NOMO-1 treated with dmso at 0.1 percent for 144 hours (cell line): ENCODE data around the gene HNRNPUL2.

ENCODE experiments used
- DNase-seq: peaks from one replicate; lab custom pipeline; 2025; ENCODE audit not compliant: unreplicated experiment; lab: John Stamatoyannopoulos, UW

The HNRNPUL2 gene

GRCh38 chr11:62727872-62728170 lies 564 bp upstream of the HNRNPUL2 start:
- DNase-seq: peak; percentile 98

DNA sequence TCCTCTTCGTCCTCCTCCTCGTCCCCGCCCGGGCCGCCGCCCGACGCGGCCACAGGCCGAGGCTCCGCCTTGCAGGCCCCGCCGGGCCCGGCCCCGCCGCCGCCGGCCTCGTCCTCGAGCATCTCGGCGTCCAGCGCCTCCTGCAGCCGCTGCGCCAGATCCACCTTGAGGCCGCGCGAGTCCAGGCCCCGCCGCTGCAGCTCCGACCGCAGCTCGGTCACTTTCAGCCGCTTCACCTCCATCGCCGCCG lies 417 bp downstream of the HNRNPUL2 start:
- no peak for DNase-seq

GRCh38 chr11:62726156-62726914 lies 922 bp downstream of the HNRNPUL2 start:
- no peak for DNase-seq

DNA sequence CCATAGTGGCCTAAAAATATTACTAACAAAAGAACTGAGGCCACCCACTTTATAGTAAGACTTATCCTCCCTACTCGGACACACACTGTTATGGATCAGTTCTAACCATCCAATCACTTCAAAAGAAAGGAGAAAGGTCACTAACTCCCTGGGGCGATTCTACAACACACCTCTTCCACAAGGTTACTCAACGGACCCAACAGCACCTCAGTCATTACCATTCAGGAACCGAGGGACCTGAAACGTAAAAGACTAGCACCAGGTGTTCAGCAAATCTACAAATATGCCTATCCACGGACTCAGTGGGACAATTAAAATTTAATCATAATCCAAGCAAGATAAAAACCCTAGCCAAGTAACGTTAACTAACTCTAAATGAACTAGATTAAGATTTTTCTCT lies 1.6 kb downstream of the HNRNPUL2 start:
- no peak for DNase-seq

GRCh38 chr11:62724171-62724570 lies 3.1 kb downstream of the HNRNPUL2 start:
- no peak for DNase-seq

- no peak for DNase-seq
Measured at GRCh38 chr11:62721994-62722393, 5.3 kb downstream of the HNRNPUL2 start.

- DNase-seq: no peak
Measured at GRCh38 chr11:62719302-62719978, 7.8 kb downstream of the HNRNPUL2 start.

GRCh38 chr11:62716816-62717215 lies 10.4 kb downstream of the HNRNPUL2 start:
- DNase-seq: no peak

GRCh38 chr11:62716206-62716605 lies 11.1 kb downstream of the HNRNPUL2 start:
- no peak for DNase-seq

DNA sequence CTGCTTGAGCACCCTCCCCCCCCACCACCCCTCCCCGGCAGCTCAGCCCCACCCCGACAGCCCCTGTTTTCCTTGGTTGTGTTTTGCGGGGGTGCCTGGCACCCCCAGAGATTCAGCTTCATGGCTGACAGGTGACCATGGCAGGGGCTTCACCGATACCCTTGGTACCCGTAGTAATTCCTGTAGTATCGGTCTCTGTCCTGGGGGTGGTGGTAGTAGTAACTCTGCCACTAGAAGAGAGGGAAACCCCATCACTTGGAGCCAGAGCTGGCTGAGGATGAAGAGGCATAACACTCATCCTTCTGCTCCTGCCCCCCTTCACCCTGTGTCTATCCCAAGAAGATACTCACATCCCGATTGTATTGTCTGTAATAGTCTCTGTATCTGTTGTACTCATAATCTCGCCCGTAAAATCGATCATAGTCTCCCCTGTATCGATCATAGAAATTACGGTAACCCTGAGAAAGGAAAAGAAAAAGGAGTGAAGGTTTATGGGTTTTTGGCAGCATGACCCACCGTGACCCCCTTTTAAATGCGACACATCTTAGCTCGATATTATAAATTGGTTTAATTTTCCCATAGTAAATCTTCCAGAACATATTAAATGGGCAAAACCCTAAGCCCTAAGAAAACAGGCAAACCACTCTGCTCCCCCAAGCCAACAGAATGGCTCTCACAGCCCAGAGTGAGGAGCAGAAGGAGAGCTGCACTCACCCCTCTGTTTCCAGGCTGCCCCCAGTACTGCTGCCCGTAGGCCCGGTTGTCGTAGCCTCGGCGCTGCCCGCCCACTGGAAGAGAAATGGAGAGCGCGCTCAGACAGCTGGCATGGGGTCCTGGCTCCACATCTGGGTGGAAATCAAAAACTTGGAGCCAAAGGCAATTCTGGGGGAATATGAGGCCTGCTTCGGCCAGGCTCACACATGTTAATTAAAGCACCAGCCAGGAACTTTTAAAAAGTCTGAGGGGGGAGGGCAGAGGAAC lies 11.8 kb downstream of the HNRNPUL2 start:
- no peak for DNase-seq

GRCh38 chr11:62713343-62713742 lies 13.9 kb downstream of the HNRNPUL2 start:
- DNase-seq: no peak

DNA sequence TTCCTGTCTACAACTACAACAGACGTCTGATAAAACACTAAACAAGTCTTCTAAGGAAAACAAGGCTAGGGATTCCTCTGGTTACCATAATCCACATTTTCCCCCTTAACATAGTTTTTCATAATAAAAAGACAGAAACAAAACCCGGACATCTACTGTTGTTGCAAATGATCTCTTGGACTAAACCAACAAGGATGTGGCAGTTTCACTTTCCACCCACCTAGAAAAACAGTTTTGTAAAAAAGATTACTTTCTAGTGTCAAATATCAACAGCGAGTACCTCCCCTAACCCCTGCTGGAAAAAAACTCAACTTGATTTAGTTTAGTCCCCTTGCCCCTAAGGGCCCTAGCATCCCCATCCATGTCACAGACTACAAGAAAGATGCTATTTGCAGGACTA lies 14.4 kb downstream of the HNRNPUL2 start:
- no peak for DNase-seq

GRCh38 chr11:62712276-62712812 lies 14.9 kb downstream of the HNRNPUL2 start:
- no peak for DNase-seq

GRCh38 chr11:62710001-62710345 lies 17.3 kb downstream of the HNRNPUL2 start:
- DNase-seq: no peak

- DNase-seq: peak; percentile 98
Measured at GRCh38 chr11:62709247-62710000, 17.8 kb downstream of the HNRNPUL2 start.

DNA sequence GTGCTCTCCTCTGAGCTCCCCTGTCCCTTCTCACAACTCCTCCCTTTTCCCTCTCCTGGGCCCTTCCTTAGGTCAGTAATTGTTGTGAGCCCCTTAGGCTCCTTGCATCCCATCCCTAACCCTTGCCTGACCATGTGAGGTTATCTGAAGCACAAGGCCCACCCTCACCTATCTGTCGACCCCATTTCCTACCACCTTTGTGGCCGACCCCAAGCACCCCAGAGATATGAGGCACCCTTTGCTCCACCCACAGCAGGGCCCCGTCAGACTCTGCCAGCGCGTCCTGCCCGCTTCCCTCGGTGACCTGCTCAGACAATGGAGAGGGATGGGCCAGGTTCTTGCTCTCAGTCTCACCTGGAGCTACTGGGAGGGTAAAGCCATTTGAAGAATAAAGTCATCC lies 18.5 kb downstream of the HNRNPUL2 start:
- DNase-seq: no peak

GRCh38 chr11:62708392-62708791 lies 18.9 kb downstream of the HNRNPUL2 start:
- no peak for DNase-seq

GRCh38 chr11:62707277-62707861 lies 19.9 kb downstream of the HNRNPUL2 start, which contains the start of the genes BSCL2 and GNG3:
TSS of gene BSCL2 (minus strand) at chr11:62707424. CDS start at chr11:62707195, 229 bp downstream.
TSS of gene GNG3 (plus strand) at chr11:62707676. CDS start at chr11:62708296, 620 bp downstream.
- no peak for DNase-seq

DNA sequence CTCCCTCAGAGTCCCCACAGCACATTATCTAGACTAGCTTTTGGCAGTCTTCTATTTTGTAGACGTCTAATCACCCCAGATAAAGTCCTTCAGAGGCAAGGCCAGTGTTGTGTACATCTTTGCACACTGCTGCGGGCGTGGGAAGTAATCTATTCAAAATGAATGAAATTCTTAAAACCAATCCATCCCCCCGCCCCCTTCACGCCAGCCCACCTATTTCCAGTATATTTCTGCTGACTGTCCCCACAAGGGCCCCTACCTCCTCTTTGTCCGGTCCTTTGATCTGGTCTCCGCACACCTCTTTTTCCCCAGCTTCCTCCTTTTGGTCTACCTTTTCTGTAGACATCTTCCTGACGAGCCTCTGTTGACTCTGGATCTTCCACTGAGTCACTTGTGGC lies 20.4 kb downstream of the HNRNPUL2 start:
- DNase-seq: no peak
